Right renal cortex interstitium (tissue), 3 donors: ENCODE measurements around the gene SERPINA6. TPM values are rescaled to one million over a fixed set of nuclear protein-coding genes. Genes with fewer than 3 reads are reported as not detected.
"Not testable (repeated sequence)": the region's sequence is repeated elsewhere in the genome, so short reads cannot be mapped to it uniquely, and the experiment has no call there.

ENCODE experiments used
- DNase-seq, 3 donors: peaks; one replicate each; pipeline ENCODE4 v3.0.0-alpha.2; 2013; ENCODE audit warnings: low read depth in 3 of 3, low spot score in 2 of 3
- polyA plus RNA-seq, 3 donors: library from polyadenylated mRNA; unstranded; fragments of 120-200 nt; gene quantifications; one replicate each; pipeline ENCODE4 v1.2.1, GENCODE V29; 2013; ENCODE audit not compliant: insufficient read length in 3 of 3

SERPINA6 gene
- polyA plus RNA-seq, 3 donors: 3.2 to 9.5 (median 9.0) TPM

- DNase-seq: no peak
These were observed 31.6 kb upstream of the SERPINA6 start for GRCh38 chr14:94354638-94355185.

DNA sequence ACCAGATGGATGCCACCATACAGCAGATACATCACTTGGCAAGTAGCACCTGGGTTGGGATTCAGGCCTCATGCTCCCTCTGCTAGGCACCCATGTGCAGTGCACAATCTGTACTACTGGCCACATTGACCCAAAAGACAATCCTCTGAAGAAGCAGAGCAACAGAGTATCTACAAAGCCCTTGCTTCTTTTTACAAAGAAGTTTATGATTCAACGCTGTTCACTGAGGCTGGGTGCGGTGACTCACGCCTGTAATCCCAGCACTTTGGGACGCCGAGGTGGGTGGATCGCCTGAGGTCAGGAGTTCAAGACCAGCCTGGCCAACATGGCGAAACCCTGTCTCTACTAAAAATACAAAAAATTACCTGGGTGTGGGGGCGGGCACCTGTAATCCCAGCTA, 31.1 kb upstream of the SERPINA6 start:
- DNase-seq: not testable (repeated sequence)

DNA sequence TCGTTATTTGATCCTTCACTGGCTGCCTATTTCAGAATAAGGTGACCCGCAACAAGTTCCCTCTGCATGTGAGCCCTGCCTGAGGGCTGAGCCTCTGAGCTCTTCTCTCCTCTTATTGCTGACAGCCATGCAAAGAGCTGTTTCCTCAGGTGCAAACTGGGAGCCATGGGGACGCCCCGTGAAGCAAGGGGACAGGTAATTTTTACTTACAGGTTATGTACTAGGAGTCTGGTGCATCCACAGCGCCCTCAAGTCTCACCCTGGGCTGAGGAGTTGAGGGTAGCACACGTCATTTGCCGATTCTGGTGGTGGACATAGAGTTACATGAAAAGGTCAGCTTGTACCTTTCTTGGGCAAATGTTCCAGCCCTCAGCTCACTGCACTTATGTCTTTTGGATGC, 26.1 kb upstream of the SERPINA6 start:
- no peak for DNase-seq

DNA sequence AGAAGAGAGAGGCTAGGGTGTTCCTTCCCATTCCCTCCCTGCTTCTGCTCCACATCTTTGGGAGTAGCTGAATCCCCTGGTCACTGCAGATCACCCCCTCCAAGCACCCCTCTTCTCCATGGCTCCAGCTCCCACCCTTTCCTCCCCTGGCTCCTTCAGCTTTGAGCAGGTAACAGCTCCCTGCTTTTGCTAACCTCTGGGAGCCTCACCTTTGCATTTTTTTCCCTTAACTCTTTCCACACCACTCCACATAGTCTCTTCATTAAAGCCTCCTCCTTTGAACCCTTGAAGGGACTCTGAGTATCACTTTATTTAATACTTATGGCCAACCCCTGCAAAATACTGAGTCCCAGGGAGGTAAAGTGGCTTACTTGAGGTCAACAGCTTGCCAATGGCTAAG, 25.7 kb upstream of the SERPINA6 start:
- DNase-seq: no peak

DNA sequence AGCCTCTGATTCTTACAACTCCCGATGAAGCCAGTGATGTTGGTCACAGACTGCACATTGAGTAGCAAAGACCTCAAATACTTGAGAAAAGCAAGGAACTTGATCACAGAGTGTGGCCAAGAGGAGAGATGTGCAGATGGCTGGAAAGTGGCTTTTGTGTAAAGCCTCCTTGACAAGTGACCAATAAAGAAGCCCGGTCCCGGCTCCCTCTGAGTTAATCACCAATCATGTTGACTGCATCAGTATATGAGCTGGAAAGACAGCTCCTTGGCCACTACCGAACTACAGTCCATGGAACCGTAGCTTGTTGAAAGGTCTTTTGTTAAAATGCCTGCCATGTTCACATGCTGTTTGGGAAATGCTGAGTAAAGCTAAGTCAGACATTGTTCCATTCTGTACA, 23.7 kb upstream of the SERPINA6 start:
- DNase-seq: no peak

- not testable (repeated sequence) for DNase-seq
These were observed 23.1 kb upstream of the SERPINA6 start for GRCh38 chr14:94346065-94346786.

- no peak for DNase-seq
These were observed 22.4 kb upstream of the SERPINA6 start for GRCh38 chr14:94345344-94346064.

- DNase-seq: no peak
These were observed 21.3 kb upstream of the SERPINA6 start for GRCh38 chr14:94344389-94344788.

GRCh38 chr14:94343238-94344005, 20.3 kb upstream of the SERPINA6 start:
- no peak for DNase-seq

DNA sequence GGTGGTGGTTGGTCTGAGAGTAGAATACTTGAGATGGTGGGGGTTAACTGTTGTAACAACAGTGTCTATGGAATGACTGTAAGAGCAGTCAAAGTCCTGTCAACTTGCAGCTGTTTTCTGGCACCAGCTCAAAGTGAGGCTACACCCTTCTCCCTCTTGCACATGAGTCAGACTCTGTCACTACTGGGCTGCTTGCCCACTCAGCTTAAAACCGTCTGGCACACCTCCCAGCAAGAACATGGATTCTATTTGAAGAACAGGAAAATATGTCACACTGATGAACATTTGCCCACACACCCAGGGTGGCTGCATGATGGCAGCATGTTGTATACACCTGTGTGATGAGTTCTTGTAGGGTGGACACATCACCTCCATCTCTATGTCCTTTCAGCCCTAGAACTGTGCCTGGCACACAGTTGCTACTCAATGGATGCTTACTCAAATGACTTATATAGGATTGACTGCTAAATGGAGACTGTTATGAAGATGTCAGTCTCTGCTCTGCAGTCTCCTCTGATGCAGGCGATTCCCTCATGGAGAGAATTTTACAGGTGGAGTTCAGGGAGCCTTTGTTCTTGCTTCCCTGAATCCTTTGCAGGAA, 19.3 kb upstream of the SERPINA6 start:
- DNase-seq: peak in 2 of 3 donors; percentile 6 to 21

GRCh38 chr14:94341656-94342333, 18.7 kb upstream of the SERPINA6 start:
- DNase-seq: no peak

- DNase-seq: no peak
These were observed 17.4 kb upstream of the SERPINA6 start for GRCh38 chr14:94340533-94340932.

DNA sequence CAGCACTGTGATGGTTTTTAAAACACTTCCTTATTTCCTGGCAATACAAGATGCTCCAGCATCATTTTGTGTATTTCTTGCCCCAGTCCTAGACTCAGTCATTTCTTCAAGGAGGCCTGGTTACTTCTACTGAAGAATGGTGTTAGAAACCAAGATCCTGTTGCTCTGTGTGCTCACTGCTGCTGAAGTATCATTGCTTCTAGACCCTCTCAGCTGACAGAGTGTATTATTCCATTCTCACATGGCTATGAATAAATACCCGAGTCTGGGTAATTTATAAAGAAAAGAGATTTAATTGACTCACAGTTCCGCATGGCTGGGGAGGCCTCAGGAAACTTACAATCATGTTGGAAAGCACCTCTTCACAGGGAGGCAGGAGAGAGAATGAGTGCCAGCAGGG, 14.9 kb upstream of the SERPINA6 start:
- DNase-seq: no peak

- DNase-seq: no peak
These were observed 14.1 kb upstream of the SERPINA6 start for GRCh38 chr14:94337274-94337673.

DNA sequence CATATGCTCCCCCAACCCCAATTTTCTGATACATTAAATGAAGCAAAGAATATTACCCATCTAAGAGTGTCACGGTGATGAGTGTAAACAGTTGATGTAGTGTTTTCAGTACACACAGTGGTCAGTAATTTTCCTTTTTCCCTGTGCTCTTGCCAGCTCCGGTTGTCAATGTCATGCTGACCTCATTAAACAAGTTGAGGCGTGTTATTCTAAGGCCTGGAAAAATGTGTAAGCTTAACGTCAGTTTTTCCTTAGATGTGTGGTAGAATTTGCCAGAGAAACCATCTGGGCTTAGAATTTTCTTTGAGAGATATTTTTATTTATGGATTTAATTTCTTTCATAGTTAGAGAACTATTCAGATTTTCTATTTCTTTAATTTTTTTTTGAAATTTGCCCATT, 11.7 kb upstream of the SERPINA6 start:
- DNase-seq: no peak

DNA sequence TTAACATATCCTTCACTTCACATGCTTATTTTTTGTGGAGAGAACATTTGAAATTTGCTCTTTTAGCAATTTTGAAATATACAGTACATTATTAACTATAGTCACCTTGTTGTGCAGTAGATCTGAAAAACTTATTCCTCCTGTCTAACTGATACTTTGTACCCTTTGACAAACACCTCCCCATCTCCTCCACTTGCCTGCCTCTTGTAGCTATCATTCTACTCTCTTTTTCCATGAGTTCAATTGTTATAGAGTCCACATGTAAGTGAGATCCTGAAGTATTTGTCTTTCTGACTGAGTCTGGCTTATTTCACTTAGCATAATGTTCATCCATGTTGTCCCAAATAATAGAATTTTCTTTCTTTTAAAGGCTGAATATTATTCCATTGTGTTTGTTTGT, 9.5 kb upstream of the SERPINA6 start:
- no peak for DNase-seq

- no peak for DNase-seq
These were observed 9.0 kb upstream of the SERPINA6 start for GRCh38 chr14:94332063-94332583.

GRCh38 chr14:94331462-94331861, 8.3 kb upstream of the SERPINA6 start:
- no peak for DNase-seq

- no peak for DNase-seq
These were observed 7.7 kb upstream of the SERPINA6 start for GRCh38 chr14:94330857-94331256.

- DNase-seq: no peak
These were observed 7.3 kb upstream of the SERPINA6 start for GRCh38 chr14:94330432-94330831.
